GM12878 (cell line): Measurements from ENCODE around the gene SLC35F3. TPM values are rescaled to one million over a fixed set of nuclear protein-coding genes. Genes with fewer than 3 reads are reported as not detected.

ENCODE experiments used
- ATAC-seq: fragments of 200-7000 bp; cut with Tn5 transposase; 3 replicates; pipeline ENCODE4 v1.9.1; 2020; ENCODE audit warnings: mild to moderate bottlenecking, moderate library complexity
- BruUV-seq: library from RNA; stranded (reverse); fragments of 400-500 nt; replicated peaks from 2 replicates; lab custom pipeline; 2021; lab: Mats Ljungman, UMichigan
- CTCF ChIA-PET: fragments of 300-600 bp; sonication (Branson Sonifier 250); formaldehyde crosslinking; extraction: SDS; loops from one replicate; lab custom pipeline; 2021; ENCODE audit warnings: inconsistent platforms; lab: Yijun Ruan, JAX
- POLR2A ChIA-PET: fragments of 350-600 bp; formaldehyde crosslinking; extraction: SDS; loops from one replicate; lab custom pipeline; 2021; ENCODE audit warnings: inconsistent platforms; lab: Charles Lee
- RAD21 ChIA-PET: fragments of 300-600 bp; sonication (Branson Sonifier 250); formaldehyde crosslinking; loops from one replicate; lab custom pipeline; 2023; ENCODE audit warnings: antibody characterized with exemption; ENCODE audit not compliant: unreplicated experiment; lab: Charles Lee
- SMC1A ChIA-PET: fragments of 300-600 bp; sonication (Branson Sonifier 250); formaldehyde crosslinking; loops from one replicate; lab custom pipeline; 2023; ENCODE audit not compliant: unreplicated experiment, uncharacterized antibody; lab: Charles Lee
- DNase-seq: peaks from one replicate; pipeline ENCODE4 v3.0.0-alpha.2; 2011; ENCODE audit warnings: low read depth, low spot score
- FAIRE-seq: peaks from 3 replicates; lab custom pipeline; 2011; peaks lifted over from hg19 to GRCh38; lab: Jason Lieb, UNC
- H2AFZ ChIP-seq: 2 replicates; pipeline ENCODE4 v1.6.0; 2011; ENCODE audit warnings: low read depth, low read length, control low read depth; ENCODE audit not compliant: control insufficient read depth
- H3K27ac ChIP-seq: 2 replicates; pipeline ENCODE4 v1.5.1; 2011; ENCODE audit warnings: control low read depth; ENCODE audit not compliant: control insufficient read depth, insufficient read depth
- H3K27me3 ChIP-seq, 2 experiments: replicated peaks in 1 of 2; 2 replicates each; pipeline versions ENCODE4 v1.6.0 to v1.6.1; 2011; ENCODE audit warnings: low read length in 1 of 2; ENCODE audit not compliant: control insufficient read depth in 2 of 2, insufficient read depth in 2 of 2
- H3K36me3 ChIP-seq, 2 experiments: 2 replicates each; pipeline ENCODE4 v1.5.1; 2011; ENCODE audit warnings: low read length in 1 of 2; ENCODE audit not compliant: control insufficient read depth in 2 of 2, insufficient read depth in 2 of 2
- H3K4me1 ChIP-seq: 2 replicates; pipeline ENCODE4 v1.6.1; 2011; ENCODE audit warnings: mild to moderate bottlenecking, low read length, moderate library complexity, mixed read lengths; ENCODE audit not compliant: control insufficient read depth, insufficient read depth
- H3K4me2 ChIP-seq: 2 replicates; pipeline ENCODE4 v1.6.0; 2011; ENCODE audit warnings: control low read depth; ENCODE audit not compliant: control insufficient read depth, insufficient read depth
- H3K4me3 ChIP-seq: fragments of 200-600 bp; sonication (generic); 2 replicates; pipeline ENCODE4 v1.5.1; 2016
- H3K79me2 ChIP-seq: 2 replicates; pipeline ENCODE4 v1.6.0; 2011; ENCODE audit warnings: low read length; ENCODE audit not compliant: control insufficient read depth, insufficient read depth
- H3K9ac ChIP-seq: 2 replicates; pipeline ENCODE4 v1.8.0; 2011; ENCODE audit warnings: low read length, control low read depth, mixed read lengths; ENCODE audit not compliant: control insufficient read depth, insufficient read depth
- H3K9me3 ChIP-seq: replicated peaks from 3 replicates; pipeline ENCODE4 v1.5.1; 2011; ENCODE audit warnings: mild to moderate bottlenecking, low read length; ENCODE audit not compliant: control insufficient read depth, insufficient read depth
- H4K20me1 ChIP-seq: 2 replicates; pipeline ENCODE4 v1.6.0; 2011; ENCODE audit not compliant: control insufficient read depth, insufficient read depth
- CBX3 ChIP-seq: fragments of 200-600 bp; sonication (generic); IDR thresholded peaks from 2 replicates; pipeline ENCODE4 v1.6.1; 2016; ENCODE audit warnings: low read depth, borderline replicate concordance
- CBX5 ChIP-seq: sonication (generic); IDR thresholded peaks from 2 replicates; pipeline ENCODE4 v1.6.1; 2016; ENCODE audit warnings: low read depth, moderate library complexity, mild to moderate bottlenecking, inconsistent platforms
- CREB1 ChIP-seq: IDR thresholded peaks from 2 replicates; pipeline ENCODE4 v1.6.1; 2012; ENCODE audit warnings: low read depth, mild to moderate bottlenecking, inconsistent platforms
- EED ChIP-seq: sonication (generic); IDR thresholded peaks from 2 replicates; pipeline ENCODE4 v1.6.1; 2016; ENCODE audit warnings: antibody characterized with exemption, low read depth
- MYC ChIP-seq: IDR thresholded peaks from 2 replicates; pipeline ENCODE4 v1.6.1; 2011; ENCODE audit warnings: mild to moderate bottlenecking, low read length, moderate library complexity, inconsistent platforms; ENCODE audit not compliant: insufficient read depth, insufficient replicate concordance, insufficient read length, severe bottlenecking
- NFYA ChIP-seq: IDR thresholded peaks from 2 replicates; pipeline ENCODE4 v1.6.1; 2011; ENCODE audit warnings: low read depth, mild to moderate bottlenecking, low read length, improper control_type of control experiment, borderline replicate concordance
- SMC3 ChIP-seq: IDR thresholded peaks from 2 replicates; pipeline ENCODE4 v1.6.1; 2011; ENCODE audit warnings: low read length, improper control_type of control experiment, borderline replicate concordance
- SP1 ChIP-seq: IDR thresholded peaks from one replicate; pipeline ENCODE4 v1.6.1; 2011; ENCODE audit warnings: low read depth, low read length
- TARDBP ChIP-seq: IDR thresholded peaks from 2 replicates; pipeline ENCODE4 v1.6.1; 2016; ENCODE audit warnings: borderline replicate concordance
- TBL1XR1 ChIP-seq: IDR thresholded peaks from 2 replicates; pipeline ENCODE4 v1.6.1; 2012; ENCODE audit warnings: low read depth, low read length, improper control_type of control experiment
- ZBED1 ChIP-seq: IDR thresholded peaks from 2 replicates; pipeline ENCODE4 v1.6.1; 2016; ENCODE audit warnings: borderline replicate concordance
- ZNF622 ChIP-seq: fragments of 450-650 bp; IDR thresholded peaks from 2 replicates; pipeline ENCODE4 v1.6.1; 2017; ENCODE audit warnings: mild to moderate bottlenecking, inconsistent platforms
- WGBS: methylation state at CpG from one replicate; pipeline ENCODE4 v1.1.6; 2016; ENCODE audit warnings: low lambda C conversion rate; ENCODE audit not compliant: insufficient replicate concordance, insufficient coverage; ENCODE audit errors: missing lambda C conversion rate; 5-methylcytosine and 5-hydroxymethylcytosine counted together
- in situ Hi-C: fragments of 300-500 bp; cut with MboI; formaldehyde crosslinking; loops from 9 replicates; pipeline ENCODE4 v1.14.3; 2018; ENCODE audit warnings: mixed read lengths
- intact Hi-C: fragments of 100-400 bp; cut with micrococcal nuclease; formaldehyde crosslinking; loops from one replicate; pipeline ENCODE4 v1.14.2; 2022; ENCODE audit not compliant: unreplicated experiment
- polyA plus RNA-seq, 11 experiments: library from polyadenylated mRNA; depleted of rRNA in 4 of 11; unstranded in 6 of 11; stranded (reverse) in 5 of 11; fragments of >200 nt; fragmentation: Nextera tagmentation in 4 of 11; fragmentation: Illumina TruSeq in 1 of 11; extraction: Ambion mirVana in 4 of 11; extraction: Trizol in 1 of 11; gene quantifications; 1 replicate in 1 of 11; 2 replicates in 10 of 11; pipeline versions ENCODE4 v1.2.1 to v1.2.3, GENCODE V29; 2011 to 2016; ENCODE audit warnings: inconsistent platforms in 2 of 11, missing spikeins in 2 of 11, low read depth in 1 of 11
- total RNA-seq, 4 experiments: library from RNA; depleted of rRNA in 3 of 4; stranded (reverse); fragments of >200 nt in 3 of 4; fragmentation: Illumina TruSeq in 1 of 4; extraction: Trizol in 1 of 4; gene quantifications; 2 replicates each; pipeline versions ENCODE4 v1.2.1 to v1.2.3, GENCODE V29; 2013 to 2021
- TF ChIP-seq, protein P1 (sequence below): fragments of 450-650 bp; IDR thresholded peaks from 2 replicates; pipeline ENCODE4 v1.6.1; 2014; ENCODE audit warnings: mild to moderate bottlenecking

The SLC35F3 gene
- total and polyA plus RNA-seq, 10 of the 15 experiments (the other 5 are each of a cell fraction or from before 2014, with no cell fraction given), result 1.0 to 8.6 (median 5.7) TPM

- H3K4me2 ChIP-seq, result no peak overlapping the region
- H3K4me3 ChIP-seq, result no peak overlapping the region
- ChIA-PET RAD21 (no interaction called here), POLR2A (no interaction called here), CTCF (no interaction called here), SMC1A (no interaction called here)
- no peak for DNase-seq
- no peak overlapping the region for H2AFZ ChIP-seq
- no peaks in the 10 kb centered on the region for H3K9me3 ChIP-seq
- H3K27me3 ChIP-seq, result no peaks in the 10 kb centered on the region; a peak in 1 of 4 replicates
- H3K9ac ChIP-seq, result no peak overlapping the region
- no peaks in the 10 kb centered on the region for H3K36me3 ChIP-seq
- TF ChIP-seq NFYA, result no peak
- TF ChIP-seq ZNF622, result no peak
- no peak for TF ChIP-seq TBL1XR1
- no peak for TF ChIP-seq CBX5
- TF ChIP-seq EED, result no peak
- TF ChIP-seq SMC3, result no peak
- no peak for TF ChIP-seq CBX3
- no peak for TF ChIP-seq CREB1
- TF ChIP-seq TARDBP, result no peak
- TF ChIP-seq, protein P1, sequence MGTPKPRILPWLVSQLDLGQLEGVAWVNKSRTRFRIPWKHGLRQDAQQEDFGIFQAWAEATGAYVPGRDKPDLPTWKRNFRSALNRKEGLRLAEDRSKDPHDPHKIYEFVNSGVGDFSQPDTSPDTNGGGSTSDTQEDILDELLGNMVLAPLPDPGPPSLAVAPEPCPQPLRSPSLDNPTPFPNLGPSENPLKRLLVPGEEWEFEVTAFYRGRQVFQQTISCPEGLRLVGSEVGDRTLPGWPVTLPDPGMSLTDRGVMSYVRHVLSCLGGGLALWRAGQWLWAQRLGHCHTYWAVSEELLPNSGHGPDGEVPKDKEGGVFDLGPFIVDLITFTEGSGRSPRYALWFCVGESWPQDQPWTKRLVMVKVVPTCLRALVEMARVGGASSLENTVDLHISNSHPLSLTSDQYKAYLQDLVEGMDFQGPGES, result no peak
- no peak for TF ChIP-seq ZBED1
- no peak for TF ChIP-seq MYC
- TF ChIP-seq SP1, result no peak
- H3K27ac ChIP-seq, result no peak overlapping the region
- BruUV-seq, result no TSS peak
- in situ Hi-C loops, result no loop called here
- FAIRE-seq, result no peak
- H3K79me2 ChIP-seq, result no peaks in the 10 kb centered on the region
- no peak for ATAC-seq
- H4K20me1 ChIP-seq, result no peaks in the 10 kb centered on the region
- WGBS, result 0% methylated on average over 1 of the region's 1 CpG
- intact Hi-C loops, result no loop called here
- no peaks in the 10 kb centered on the region for H3K4me1 ChIP-seq
Measured at GRCh38 chr1:233951804-233952203, 47.3 kb downstream of the SLC35F3 start.
